ENCODE measurements around the gene LRRC8D. TPM values are rescaled to one million over a fixed set of nuclear protein-coding genes. Genes with fewer than 3 reads are reported as not detected.

The LRRC8D gene
- total RNA-seq, 1 experiment from 2014 or later: 22.3 TPM

DNA sequence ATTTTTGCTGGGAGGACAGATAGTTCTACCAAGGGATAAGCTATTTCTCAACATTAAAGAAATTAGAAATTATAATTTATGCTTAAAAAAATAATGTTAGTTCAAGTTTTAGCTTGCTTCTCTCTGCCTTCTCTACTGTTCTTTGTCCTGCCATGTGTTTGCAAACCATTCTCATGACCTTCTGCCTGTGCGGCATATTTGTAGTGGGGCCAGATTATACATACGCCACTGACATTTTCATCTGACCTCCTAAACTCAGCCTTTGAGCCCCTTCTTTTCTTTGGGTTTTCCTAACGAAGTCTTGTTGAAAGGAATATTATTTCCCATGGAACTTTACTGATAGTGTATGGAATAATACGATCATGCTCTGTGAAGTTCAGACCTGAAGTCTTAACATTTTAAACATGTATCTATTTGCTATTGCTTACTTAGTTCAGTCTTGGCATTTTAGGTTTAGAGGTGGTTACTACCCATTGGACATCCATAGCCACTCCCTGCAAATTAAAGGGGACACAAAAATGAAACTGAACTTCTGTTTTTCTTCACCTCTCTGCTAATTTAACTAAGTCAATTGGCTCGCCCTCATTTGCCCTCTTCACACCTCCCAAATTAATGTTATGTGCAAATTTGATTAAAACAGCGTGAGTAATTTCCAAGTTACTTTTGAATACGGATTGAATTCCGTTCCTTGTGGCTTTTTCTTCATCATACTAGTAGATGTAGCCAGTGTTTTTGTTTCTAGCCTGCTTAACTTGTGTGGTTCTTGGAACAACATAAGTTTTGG, 15.6 kb downstream of the LRRC8D start:
- Mint-ChIP-seq H3K27ac (ENCODE audit: unreplicated experiment) (no peak overlapping the region), H3K36me3 (ENCODE audit: insufficient read depth, unreplicated experiment) (no peaks in the 10 kb centered on the region), H3K9me3 (ENCODE audit: low read depth, unreplicated experiment) (no peaks in the 10 kb centered on the region), H3K4me1 (ENCODE audit: low read depth, unreplicated experiment) (peaks cover 13% of the 10 kb centered on the region), H3K27me3 (ENCODE audit: unreplicated experiment) (no peaks in the 10 kb centered on the region), H3K4me3 (ENCODE audit: low read depth, unreplicated experiment) (no peak overlapping the region)
- TF ChIP-seq, protein P1, sequence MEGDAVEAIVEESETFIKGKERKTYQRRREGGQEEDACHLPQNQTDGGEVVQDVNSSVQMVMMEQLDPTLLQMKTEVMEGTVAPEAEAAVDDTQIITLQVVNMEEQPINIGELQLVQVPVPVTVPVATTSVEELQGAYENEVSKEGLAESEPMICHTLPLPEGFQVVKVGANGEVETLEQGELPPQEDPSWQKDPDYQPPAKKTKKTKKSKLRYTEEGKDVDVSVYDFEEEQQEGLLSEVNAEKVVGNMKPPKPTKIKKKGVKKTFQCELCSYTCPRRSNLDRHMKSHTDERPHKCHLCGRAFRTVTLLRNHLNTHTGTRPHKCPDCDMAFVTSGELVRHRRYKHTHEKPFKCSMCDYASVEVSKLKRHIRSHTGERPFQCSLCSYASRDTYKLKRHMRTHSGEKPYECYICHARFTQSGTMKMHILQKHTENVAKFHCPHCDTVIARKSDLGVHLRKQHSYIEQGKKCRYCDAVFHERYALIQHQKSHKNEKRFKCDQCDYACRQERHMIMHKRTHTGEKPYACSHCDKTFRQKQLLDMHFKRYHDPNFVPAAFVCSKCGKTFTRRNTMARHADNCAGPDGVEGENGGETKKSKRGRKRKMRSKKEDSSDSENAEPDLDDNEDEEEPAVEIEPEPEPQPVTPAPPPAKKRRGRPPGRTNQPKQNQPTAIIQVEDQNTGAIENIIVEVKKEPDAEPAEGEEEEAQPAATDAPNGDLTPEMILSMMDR (IDR thresholded peaks at IDR 0.05; ENCODE audit: unreplicated experiment): no peak
- intact Hi-C loops (cut with micrococcal nuclease; ENCODE audit: unreplicated experiment): no loop called here
- no TSS peak for BruUV-seq (replicated peaks)
- no peak for DNase-seq
- CTCF ChIA-PET: no interaction called here

GRCh38 chr1:89837036-89837481, 16.2 kb downstream of the LRRC8D start:
- Mint-ChIP-seq H3K27ac (ENCODE audit: unreplicated experiment) (no peak overlapping the region), H3K36me3 (ENCODE audit: insufficient read depth, unreplicated experiment) (no peaks in the 10 kb centered on the region), H3K27me3 (ENCODE audit: unreplicated experiment) (no peaks in the 10 kb centered on the region), H3K9me3 (ENCODE audit: low read depth, unreplicated experiment) (no peaks in the 10 kb centered on the region), H3K4me1 (ENCODE audit: low read depth, unreplicated experiment) (peaks cover 13% of the 10 kb centered on the region), H3K4me3 (ENCODE audit: low read depth, unreplicated experiment) (no peak overlapping the region)
- CTCF ChIA-PET: no interaction called here
- intact Hi-C loops (cut with micrococcal nuclease; ENCODE audit: unreplicated experiment): no loop called here
- DNase-seq: no peak
- BruUV-seq (replicated peaks): no TSS peak
- TF ChIP-seq, protein P1 (IDR thresholded peaks at IDR 0.05; ENCODE audit: unreplicated experiment): no peak

GRCh38 chr1:89837510-89837909, 16.7 kb downstream of the LRRC8D start:
- Mint-ChIP-seq H3K9me3 (ENCODE audit: low read depth, unreplicated experiment) (no peaks in the 10 kb centered on the region), H3K4me1 (ENCODE audit: low read depth, unreplicated experiment) (peaks cover 15% of the 10 kb centered on the region), H3K36me3 (ENCODE audit: insufficient read depth, unreplicated experiment) (no peaks in the 10 kb centered on the region), H3K27ac (ENCODE audit: unreplicated experiment) (no peak overlapping the region), H3K27me3 (ENCODE audit: unreplicated experiment) (no peaks in the 10 kb centered on the region), H3K4me3 (ENCODE audit: low read depth, unreplicated experiment) (no peak overlapping the region)
- no TSS peak for BruUV-seq (replicated peaks)
- TF ChIP-seq, protein P1 (IDR thresholded peaks at IDR 0.05; ENCODE audit: unreplicated experiment): no peak
- intact Hi-C loops (cut with micrococcal nuclease; ENCODE audit: unreplicated experiment): no loop called here
- CTCF ChIA-PET: no interaction called here
- DNase-seq: no peak

- no peak overlapping the region for H3K4me3 Mint-ChIP-seq (ENCODE audit: low read depth, unreplicated experiment)
- DNase-seq: no peak
- no peaks in the 10 kb centered on the region for H3K9me3 Mint-ChIP-seq (ENCODE audit: low read depth, unreplicated experiment)
- no peak overlapping the region for H3K27ac Mint-ChIP-seq (ENCODE audit: unreplicated experiment)
- H3K36me3 Mint-ChIP-seq (ENCODE audit: insufficient read depth, unreplicated experiment): peaks cover 15% of the 10 kb centered on the region
- H3K27me3 Mint-ChIP-seq (ENCODE audit: unreplicated experiment): no peaks in the 10 kb centered on the region
- CTCF ChIA-PET: interaction anchor here (1.0 kb wide), 1 partner anchor 19 kb away, joined by 3 read pairs; the partner anchor contains the start of gene LRRC8D
- peaks cover 21% of the 10 kb centered on the region for H3K4me1 Mint-ChIP-seq (ENCODE audit: low read depth, unreplicated experiment)
- no TSS peak for BruUV-seq (replicated peaks)
- TF ChIP-seq, protein P1 (IDR thresholded peaks at IDR 0.05; ENCODE audit: unreplicated experiment): no peak
- intact Hi-C loops (cut with micrococcal nuclease; ENCODE audit: unreplicated experiment): no loop called here
Observed at GRCh38 chr1:89839516-89839915, 18.7 kb downstream of the LRRC8D start.

Measured in Calu3 (cell line).